ENCODE results near the gene KCNJ9. TPM values are rescaled to one million over a fixed set of nuclear protein-coding genes. Genes with fewer than 3 reads are reported as not detected.

Gene KCNJ9
- total RNA-seq, 1 experiment from 2014 or later, result 0.09 TPM

DNA sequence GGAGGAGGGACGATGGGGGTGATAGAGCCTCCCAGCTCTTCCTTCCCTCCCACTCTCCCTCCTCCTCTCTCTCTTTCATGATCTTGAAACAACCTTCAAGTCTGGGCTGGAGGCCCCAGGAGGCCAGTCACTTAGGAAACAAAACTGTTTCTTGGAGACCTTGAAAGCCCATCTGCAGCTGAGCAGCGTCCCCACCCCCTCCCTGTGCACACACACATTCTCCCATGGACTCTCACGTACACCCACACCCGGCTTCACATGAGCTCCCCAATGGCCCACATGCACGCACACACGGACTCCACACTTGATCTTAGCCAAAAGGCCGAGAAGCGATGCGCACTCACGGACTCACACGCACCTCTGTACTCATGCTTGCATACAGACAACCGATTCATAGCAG, 31.0 kb downstream of the KCNJ9 start:
- H2AFZ ChIP-seq (ENCODE audit: low read length), result no peak overlapping the region
- DNase-seq, result no peak
- no peak overlapping the region for H3K23ac ChIP-seq (ENCODE audit: insufficient read length, low read depth, low read length)
- H3K9ac ChIP-seq (ENCODE audit: extremely low read depth, insufficient read length, low read length), result no peak overlapping the region
- H3K4ac ChIP-seq (ENCODE audit: low read depth, low read length), result no peak overlapping the region
- H2BK12ac ChIP-seq (ENCODE audit: insufficient read length, low read depth, low read length), result no peak overlapping the region
- no peak overlapping the region for H3K27ac ChIP-seq (ENCODE audit: insufficient read length, low read depth, low read length)
- no peak overlapping the region for H3K4me2 ChIP-seq (ENCODE audit: insufficient read depth, insufficient read length, low read length)
- H2BK5ac ChIP-seq (ENCODE audit: insufficient read length, low read length), result no peak overlapping the region
- no peaks in the 10 kb centered on the region for H3K9me3 ChIP-seq (ENCODE audit: control insufficient read depth, low read depth, low read length)
- no peak overlapping the region for H3K56ac ChIP-seq (ENCODE audit: insufficient read length, low read depth, low read length)
- no peak overlapping the region for H3T11ph ChIP-seq (ENCODE audit: low read length)
- no peak overlapping the region for H4K8ac ChIP-seq (replicated peaks; ENCODE audit: insufficient read length, low read depth, low read length)
- no peaks in the 10 kb centered on the region for H3K79me1 ChIP-seq (ENCODE audit: insufficient read depth, low read depth, low read length, poor library complexity, severe bottlenecking)
- no peak overlapping the region for H3K27ac Mint-ChIP-seq
- H3K4me1 Mint-ChIP-seq, result peaks cover 72 to 79% of the 10 kb centered on the region in 2 experiments
- H4K5ac ChIP-seq (ENCODE audit: insufficient read length, low read depth, low read length), result no peak overlapping the region
- TF ChIP-seq, protein P1, sequence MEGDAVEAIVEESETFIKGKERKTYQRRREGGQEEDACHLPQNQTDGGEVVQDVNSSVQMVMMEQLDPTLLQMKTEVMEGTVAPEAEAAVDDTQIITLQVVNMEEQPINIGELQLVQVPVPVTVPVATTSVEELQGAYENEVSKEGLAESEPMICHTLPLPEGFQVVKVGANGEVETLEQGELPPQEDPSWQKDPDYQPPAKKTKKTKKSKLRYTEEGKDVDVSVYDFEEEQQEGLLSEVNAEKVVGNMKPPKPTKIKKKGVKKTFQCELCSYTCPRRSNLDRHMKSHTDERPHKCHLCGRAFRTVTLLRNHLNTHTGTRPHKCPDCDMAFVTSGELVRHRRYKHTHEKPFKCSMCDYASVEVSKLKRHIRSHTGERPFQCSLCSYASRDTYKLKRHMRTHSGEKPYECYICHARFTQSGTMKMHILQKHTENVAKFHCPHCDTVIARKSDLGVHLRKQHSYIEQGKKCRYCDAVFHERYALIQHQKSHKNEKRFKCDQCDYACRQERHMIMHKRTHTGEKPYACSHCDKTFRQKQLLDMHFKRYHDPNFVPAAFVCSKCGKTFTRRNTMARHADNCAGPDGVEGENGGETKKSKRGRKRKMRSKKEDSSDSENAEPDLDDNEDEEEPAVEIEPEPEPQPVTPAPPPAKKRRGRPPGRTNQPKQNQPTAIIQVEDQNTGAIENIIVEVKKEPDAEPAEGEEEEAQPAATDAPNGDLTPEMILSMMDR (conservative IDR thresholded peaks at IDR 0.05), result no peak
- H3K4me3 Mint-ChIP-seq, result no peak overlapping the region; a peak in 1 of 5 replicates
- no peak overlapping the region for H2BK120ac ChIP-seq (ENCODE audit: low read depth, low read length, poor library complexity, severe bottlenecking)
- H3K27me3 Mint-ChIP-seq (ENCODE audit: low read depth), result peaks cover 2% of the 10 kb centered on the region
- H3K23me2 ChIP-seq (ENCODE audit: insufficient read length, low read depth, low read length, poor library complexity, severe bottlenecking), result no peaks in the 10 kb centered on the region
- H3K9me3 Mint-ChIP-seq, result no peaks in the 10 kb centered on the region
- H3K18ac ChIP-seq (ENCODE audit: insufficient read length, low read depth, low read length), result no peak overlapping the region
- no peak overlapping the region for H2BK15ac ChIP-seq (ENCODE audit: low read depth, low read length)
- H4K91ac ChIP-seq (ENCODE audit: insufficient read length, low read depth, low read length), result no peak overlapping the region
- no peaks in the 10 kb centered on the region; a peak in 1 of 7 replicates for H3K36me3 Mint-ChIP-seq (ENCODE audit: insufficient read depth in 1 of 3, low read depth in 3 of 3)
- H2BK20ac ChIP-seq (ENCODE audit: low read depth, low read length, poor library complexity, severe bottlenecking), result no peak overlapping the region
- H2AK5ac ChIP-seq (ENCODE audit: insufficient read length, low read length), result no peak overlapping the region
- H3K79me2 ChIP-seq (ENCODE audit: insufficient read depth, low read length), result no peaks in the 10 kb centered on the region
- H3K4me1 ChIP-seq (ENCODE audit: insufficient read depth, low read length), result peaks cover 15% of the 10 kb centered on the region; the same call in 1 of the 2 replicates
- no CpG with 5 or more reads among the region's 12 CpGs for WGBS (ENCODE audit: extremely low coverage, insufficient read length, low lambda C conversion rate)
- H3K14ac ChIP-seq (ENCODE audit: insufficient read depth, low read length), result no peak overlapping the region
- H3K27me3 ChIP-seq (ENCODE audit: insufficient read depth, low read length), result no peaks in the 10 kb centered on the region
- no peaks in the 10 kb centered on the region for H4K20me1 ChIP-seq (ENCODE audit: control insufficient read depth, insufficient read depth, insufficient read length)
